ENCODE results near the gene PRKCE.

PRKCE gene

DNA sequence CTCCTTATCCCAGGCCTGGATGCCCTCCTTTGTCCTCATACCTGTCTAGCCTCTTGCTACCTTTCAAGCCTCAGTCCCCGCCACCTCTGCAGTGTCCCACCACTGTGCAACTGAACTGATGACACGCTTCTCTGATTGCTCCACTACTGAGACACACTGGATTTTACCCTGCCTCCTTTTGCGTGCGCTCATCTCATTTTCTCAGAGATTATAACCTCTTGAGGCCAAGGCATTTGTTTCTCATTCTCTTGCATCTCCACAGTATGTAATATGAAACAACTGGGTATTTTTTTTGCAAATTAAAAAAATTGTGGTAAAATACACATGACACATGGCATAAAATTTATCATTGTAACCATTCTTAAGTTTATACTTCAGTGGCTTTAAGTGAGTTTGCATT, 95.4 kb downstream of the PRKCE start:
- Histone ChIP-seq H3K27me3 (replicated peaks) (no peaks in the 10 kb centered on the region), H3K36me3 (replicated peaks) (no peaks in the 10 kb centered on the region), H3K27ac (no peak overlapping the region), H3K4me3 (ENCODE audit: low read depth, low read length) (no peak overlapping the region)
- in situ Hi-C loops (cut with HindIII; ENCODE audit: low pct_ligation_motif_present, low sequenced_read_pairs): no loop called here
- TF ChIP-seq, protein P1, sequence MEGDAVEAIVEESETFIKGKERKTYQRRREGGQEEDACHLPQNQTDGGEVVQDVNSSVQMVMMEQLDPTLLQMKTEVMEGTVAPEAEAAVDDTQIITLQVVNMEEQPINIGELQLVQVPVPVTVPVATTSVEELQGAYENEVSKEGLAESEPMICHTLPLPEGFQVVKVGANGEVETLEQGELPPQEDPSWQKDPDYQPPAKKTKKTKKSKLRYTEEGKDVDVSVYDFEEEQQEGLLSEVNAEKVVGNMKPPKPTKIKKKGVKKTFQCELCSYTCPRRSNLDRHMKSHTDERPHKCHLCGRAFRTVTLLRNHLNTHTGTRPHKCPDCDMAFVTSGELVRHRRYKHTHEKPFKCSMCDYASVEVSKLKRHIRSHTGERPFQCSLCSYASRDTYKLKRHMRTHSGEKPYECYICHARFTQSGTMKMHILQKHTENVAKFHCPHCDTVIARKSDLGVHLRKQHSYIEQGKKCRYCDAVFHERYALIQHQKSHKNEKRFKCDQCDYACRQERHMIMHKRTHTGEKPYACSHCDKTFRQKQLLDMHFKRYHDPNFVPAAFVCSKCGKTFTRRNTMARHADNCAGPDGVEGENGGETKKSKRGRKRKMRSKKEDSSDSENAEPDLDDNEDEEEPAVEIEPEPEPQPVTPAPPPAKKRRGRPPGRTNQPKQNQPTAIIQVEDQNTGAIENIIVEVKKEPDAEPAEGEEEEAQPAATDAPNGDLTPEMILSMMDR (IDR thresholded peaks at IDR 0.05; ENCODE audit: low read depth, low read length, missing control alignments): no peak
- no peak for DNase-seq

DNA sequence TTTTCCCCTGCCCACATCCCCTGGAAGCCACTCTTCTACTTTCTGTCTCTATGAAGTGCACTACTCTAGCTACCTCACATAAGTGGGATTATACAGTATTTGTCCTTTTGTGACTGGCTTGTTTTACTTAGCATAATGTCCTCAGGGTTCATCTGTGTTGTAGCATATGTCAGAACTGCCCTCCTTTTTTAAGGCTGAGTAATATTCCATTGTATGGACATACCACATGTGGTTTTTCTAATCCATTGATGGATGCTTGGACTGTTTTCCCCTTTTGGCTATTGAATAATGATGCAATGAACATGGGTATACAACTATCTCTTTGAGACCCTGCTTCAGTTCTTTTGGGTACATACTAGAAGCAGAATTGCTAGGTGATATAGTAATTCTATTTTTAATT, 95.9 kb downstream of the PRKCE start:
- in situ Hi-C loops (cut with HindIII; ENCODE audit: low pct_ligation_motif_present, low sequenced_read_pairs): no loop called here
- H3K36me3 ChIP-seq (replicated peaks): no peaks in the 10 kb centered on the region
- DNase-seq: no peak
- no peak overlapping the region for H3K27ac ChIP-seq
- TF ChIP-seq, protein P1 (IDR thresholded peaks at IDR 0.05; ENCODE audit: low read depth, low read length, missing control alignments): no peak
- no peak overlapping the region for H3K4me3 ChIP-seq (ENCODE audit: low read depth, low read length)
- H3K27me3 ChIP-seq (replicated peaks): no peaks in the 10 kb centered on the region

DNA sequence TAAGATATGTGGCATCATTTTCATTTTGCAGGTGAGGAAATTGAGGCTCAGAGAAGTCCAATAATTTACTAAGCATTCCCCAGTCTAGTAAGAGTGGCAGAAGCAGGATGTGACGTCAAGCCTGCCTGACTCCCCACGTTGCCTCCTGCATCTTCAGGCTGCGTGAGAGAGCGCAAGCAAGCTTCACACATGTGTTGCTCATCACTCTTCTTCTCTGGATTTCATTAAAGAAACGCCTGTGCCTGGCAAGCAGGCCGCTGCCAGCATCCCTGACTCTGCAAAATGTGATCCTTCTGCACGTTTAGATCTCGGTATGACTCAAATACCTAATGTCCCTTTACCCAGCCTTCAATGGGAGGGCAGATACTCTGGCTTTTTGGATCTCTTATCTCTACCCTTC, 96.8 kb downstream of the PRKCE start:
- Histone ChIP-seq H3K27me3 (replicated peaks) (no peaks in the 10 kb centered on the region), H3K27ac (no peak overlapping the region), H3K36me3 (replicated peaks) (no peaks in the 10 kb centered on the region), H3K4me3 (ENCODE audit: low read depth, low read length) (no peak overlapping the region)
- in situ Hi-C loops (cut with HindIII; ENCODE audit: low pct_ligation_motif_present, low sequenced_read_pairs): no loop called here
- DNase-seq: peak; percentile 43
- TF ChIP-seq, protein P1 (IDR thresholded peaks at IDR 0.05; ENCODE audit: low read depth, low read length, missing control alignments): no peak

DNA sequence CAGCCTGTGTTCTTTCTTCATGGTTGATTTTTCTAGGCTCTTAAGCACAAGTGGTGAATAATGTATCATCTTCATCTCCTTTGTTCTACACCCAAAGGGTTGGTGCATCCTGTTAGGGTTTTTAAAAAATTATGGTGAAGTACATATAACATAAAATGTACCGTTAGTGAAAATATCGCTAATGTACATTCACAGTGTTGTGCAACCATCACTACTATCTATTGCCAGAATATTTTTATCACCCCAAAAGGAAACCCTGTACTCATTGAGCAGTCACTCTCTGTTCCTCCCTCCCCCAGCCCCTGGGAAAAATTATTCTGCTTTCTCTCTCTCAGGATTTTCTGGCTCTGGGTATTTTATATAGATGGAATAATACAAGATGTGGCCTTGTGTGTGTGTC, 98.5 kb downstream of the PRKCE start:
- H3K27ac ChIP-seq: no peak overlapping the region

DNA sequence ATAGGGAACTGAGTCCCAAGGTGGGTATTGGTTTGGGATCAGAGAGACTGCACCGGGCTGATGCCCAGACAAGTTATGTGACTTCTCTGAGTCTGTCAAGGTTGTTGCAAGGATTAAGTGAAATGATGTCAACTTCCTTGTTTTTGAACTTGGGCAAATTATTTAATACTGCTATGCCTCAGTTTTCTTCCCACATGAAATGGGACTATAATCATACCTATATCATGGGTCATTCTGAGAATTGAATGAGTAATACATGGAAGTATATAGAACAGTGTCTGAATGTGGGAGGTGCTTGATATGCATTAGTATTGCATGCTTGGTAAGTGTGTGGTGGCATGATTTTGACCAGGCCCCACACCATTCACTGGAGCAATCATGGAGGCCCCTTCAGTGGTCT, 99.0 kb downstream of the PRKCE start:
- DNase-seq: no peak
- no peak overlapping the region for H3K27ac ChIP-seq
- TF ChIP-seq, protein P1 (IDR thresholded peaks at IDR 0.05; ENCODE audit: low read depth, low read length, missing control alignments): no peak
- no peak overlapping the region for H3K4me3 ChIP-seq (ENCODE audit: low read depth, low read length)
- H3K27me3 ChIP-seq (replicated peaks): no peaks in the 10 kb centered on the region
- in situ Hi-C loops (cut with HindIII; ENCODE audit: low pct_ligation_motif_present, low sequenced_read_pairs): no loop called here
- no peaks in the 10 kb centered on the region for H3K36me3 ChIP-seq (replicated peaks)

More for the DNA sequence above, 98.5 kb downstream of the PRKCE start:
- in situ Hi-C loops (cut with HindIII; ENCODE audit: low pct_ligation_motif_present, low sequenced_read_pairs): no loop called here
- H3K36me3 ChIP-seq (replicated peaks): no peaks in the 10 kb centered on the region
- H3K27me3 ChIP-seq (replicated peaks): no peaks in the 10 kb centered on the region
- H3K4me3 ChIP-seq (ENCODE audit: low read depth, low read length): no peak overlapping the region
- TF ChIP-seq, protein P1 (IDR thresholded peaks at IDR 0.05; ENCODE audit: low read depth, low read length, missing control alignments): no peak
- no peak for DNase-seq

DNA sequence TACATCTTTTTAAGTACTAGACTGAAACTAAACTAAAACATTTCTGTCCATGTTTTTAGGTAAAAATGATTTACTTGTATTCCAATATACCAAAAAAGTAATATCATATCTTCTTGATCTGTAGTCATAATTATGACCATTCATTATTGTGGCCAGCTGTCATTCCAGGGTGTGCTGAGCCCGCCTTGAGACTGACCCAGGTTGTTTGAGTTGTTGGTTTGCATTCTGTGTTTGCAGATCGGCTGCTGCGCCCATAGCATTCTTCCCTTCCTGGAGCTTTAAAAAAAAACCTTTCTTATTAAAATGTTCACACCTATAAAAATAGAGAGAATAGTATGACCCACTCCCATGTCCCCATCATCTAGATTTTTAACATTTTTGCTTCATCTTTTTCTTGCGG, 101.9 kb downstream of the PRKCE start:
- Histone ChIP-seq H3K27me3 (replicated peaks) (no peaks in the 10 kb centered on the region), H3K36me3 (replicated peaks) (no peaks in the 10 kb centered on the region), H3K27ac (no peak overlapping the region), H3K4me3 (ENCODE audit: low read depth, low read length) (no peak overlapping the region)
- DNase-seq: no peak
- in situ Hi-C loops (cut with HindIII; ENCODE audit: low pct_ligation_motif_present, low sequenced_read_pairs): no loop called here
- TF ChIP-seq, protein P1 (IDR thresholded peaks at IDR 0.05; ENCODE audit: low read depth, low read length, missing control alignments): no peak
